NCI-H446 (cell line): ENCODE measurements around the gene FBXO31.

Experiments used
- DNase-seq, 2 experiments: peaks; one replicate each; lab custom pipeline; 2025; lab: John Stamatoyannopoulos, UW

The FBXO31 gene

GRCh38 chr16:87278191-87279093, 105.1 kb downstream of the FBXO31 start:
- peak in 1 of 2 experiments; percentile 29 for DNase-seq
